ENCODE data around the gene INPP5A.

- TF ChIP-seq CTCF (IDR thresholded peaks at IDR 0.05), result no peak
- TF ChIP-seq EP300 (IDR thresholded peaks at IDR 0.05; ENCODE audit: low read depth), result no peak
- TF ChIP-seq POLR2A (IDR thresholded peaks at IDR 0.05), result no peak
Observed at GRCh38 chr10:132542086-132542775, 4.6 kb downstream of the INPP5A start.

All from transverse colon (tissue), 3 donors.